ENCODE results near the gene CD2AP.

CD2AP gene

DNA sequence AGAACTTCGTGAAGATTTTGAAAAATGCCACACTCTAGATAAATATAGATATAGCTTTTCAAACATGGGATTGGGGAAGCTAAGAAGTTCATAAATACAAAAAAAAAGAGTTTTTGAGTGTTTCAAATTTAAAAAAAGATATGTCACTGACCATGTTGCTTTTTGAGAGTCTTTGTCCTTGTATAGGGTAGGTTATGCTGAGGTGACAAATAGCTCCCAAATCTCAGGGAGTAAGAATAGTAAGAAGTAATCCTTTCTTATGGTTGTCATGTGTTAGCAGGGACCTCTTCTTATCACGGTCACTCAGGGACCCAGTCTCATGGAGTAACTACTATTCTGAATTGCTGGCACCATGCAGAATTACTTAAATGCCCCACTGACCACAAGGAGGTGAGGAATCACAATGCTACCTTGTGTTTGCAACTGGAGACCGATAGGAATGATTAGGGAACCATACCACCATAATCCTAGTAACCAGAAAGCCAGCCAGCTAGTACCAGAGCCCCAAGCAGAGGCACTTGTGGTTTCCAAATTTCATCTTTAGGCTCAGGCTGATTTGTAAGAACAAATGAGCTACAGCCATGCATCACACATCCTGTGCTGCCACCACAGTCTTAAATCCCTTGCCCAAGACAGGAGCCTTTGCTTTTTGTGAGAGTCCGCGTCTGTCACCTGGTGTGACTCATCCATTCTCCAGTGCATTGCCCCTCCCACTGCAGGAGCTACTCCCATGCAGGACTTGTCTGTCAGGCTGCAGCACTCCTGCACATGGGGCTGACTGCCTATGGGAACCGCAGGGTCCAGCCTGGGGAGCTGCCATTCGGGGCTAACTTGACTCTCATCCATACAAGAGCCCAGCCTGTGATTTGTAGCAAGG, 178.4 kb downstream of the CD2AP start:
- no peak for DNase-seq (ENCODE audit: low spot score)
- TF ChIP-seq, protein P1, sequence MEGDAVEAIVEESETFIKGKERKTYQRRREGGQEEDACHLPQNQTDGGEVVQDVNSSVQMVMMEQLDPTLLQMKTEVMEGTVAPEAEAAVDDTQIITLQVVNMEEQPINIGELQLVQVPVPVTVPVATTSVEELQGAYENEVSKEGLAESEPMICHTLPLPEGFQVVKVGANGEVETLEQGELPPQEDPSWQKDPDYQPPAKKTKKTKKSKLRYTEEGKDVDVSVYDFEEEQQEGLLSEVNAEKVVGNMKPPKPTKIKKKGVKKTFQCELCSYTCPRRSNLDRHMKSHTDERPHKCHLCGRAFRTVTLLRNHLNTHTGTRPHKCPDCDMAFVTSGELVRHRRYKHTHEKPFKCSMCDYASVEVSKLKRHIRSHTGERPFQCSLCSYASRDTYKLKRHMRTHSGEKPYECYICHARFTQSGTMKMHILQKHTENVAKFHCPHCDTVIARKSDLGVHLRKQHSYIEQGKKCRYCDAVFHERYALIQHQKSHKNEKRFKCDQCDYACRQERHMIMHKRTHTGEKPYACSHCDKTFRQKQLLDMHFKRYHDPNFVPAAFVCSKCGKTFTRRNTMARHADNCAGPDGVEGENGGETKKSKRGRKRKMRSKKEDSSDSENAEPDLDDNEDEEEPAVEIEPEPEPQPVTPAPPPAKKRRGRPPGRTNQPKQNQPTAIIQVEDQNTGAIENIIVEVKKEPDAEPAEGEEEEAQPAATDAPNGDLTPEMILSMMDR (IDR thresholded peaks at IDR 0.05; ENCODE audit: extremely low read depth, missing control alignments): no peak

DNA sequence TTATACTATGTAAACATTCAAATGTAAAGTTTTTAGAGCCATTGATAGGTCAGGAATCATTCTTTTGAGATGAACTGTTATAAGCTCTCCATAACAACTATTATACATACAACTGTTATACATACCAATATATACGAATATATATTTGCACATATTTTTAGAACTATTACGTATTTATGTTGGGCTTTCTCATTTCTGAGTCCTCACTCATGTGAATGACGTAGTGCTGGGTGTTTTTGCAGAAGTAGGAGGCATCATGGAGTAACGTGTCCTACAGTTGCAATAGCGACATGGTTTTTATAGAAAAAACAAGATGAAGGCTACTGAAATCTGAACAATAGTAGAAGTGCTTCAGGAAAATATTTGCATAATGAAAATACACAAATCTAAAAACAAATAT, 184.4 kb downstream of the CD2AP start:
- no peak for DNase-seq (ENCODE audit: low spot score)
- TF ChIP-seq, protein P1 (IDR thresholded peaks at IDR 0.05; ENCODE audit: extremely low read depth, missing control alignments): no peak

DNA sequence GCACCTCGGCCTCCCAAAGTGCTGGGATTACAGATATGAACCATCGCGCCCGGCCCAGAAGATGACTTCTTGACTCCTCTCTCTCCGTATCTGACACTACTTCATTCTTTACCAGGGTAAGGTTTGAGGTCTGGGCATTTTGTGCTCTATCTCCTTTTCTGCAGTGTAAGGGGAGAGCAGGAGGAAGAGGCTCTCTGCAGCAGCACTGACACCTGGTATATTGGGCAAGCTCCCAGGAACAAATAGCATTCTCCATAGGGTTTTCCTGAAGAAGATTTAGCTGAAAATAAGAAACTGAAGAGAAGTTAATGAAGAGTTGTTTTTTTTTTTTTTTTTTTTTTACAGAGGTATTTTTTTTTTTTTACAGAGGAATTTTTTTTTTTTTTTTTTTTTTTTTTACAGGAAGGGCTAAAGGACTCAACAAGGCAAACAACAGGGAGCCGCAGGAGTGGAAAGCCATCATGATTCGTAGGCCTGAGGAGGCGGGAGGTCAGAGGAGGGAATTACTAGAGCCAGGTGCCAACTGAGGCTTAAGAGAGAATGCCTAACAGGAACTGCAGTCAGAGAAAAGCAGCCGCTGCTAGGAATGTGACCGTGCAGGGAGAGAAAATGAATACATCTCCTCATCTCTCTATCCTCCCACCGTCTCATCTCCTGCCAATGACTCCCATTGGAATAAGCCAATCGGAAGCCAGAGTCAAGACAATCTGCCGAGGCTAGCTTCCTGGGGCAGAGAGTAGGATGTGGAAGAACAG, 186.1 kb downstream of the CD2AP start:
- no peak for DNase-seq (ENCODE audit: low spot score)
- TF ChIP-seq, protein P1 (IDR thresholded peaks at IDR 0.05; ENCODE audit: extremely low read depth, missing control alignments): no peak

DNA sequence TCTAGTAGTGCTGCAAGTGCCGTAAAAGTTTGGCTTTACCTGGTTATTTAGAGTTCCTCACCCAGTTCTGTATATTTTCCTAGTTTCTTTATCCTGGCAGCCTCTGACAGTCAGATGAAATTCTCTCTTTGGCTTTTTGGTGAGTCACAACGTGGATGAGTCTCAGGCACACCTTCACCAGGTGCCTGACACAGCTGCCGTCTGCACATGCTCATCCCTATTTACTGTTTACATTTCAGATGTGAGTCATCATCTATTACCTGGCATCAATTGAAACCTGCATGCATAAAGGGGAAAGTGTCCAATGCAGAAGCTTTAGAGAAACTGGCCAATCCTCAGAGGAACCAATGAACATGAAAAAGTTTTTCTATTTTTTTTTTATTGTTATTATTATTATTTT, 187.5 kb downstream of the CD2AP start:
- no peak for DNase-seq (ENCODE audit: low spot score)
- TF ChIP-seq, protein P1 (IDR thresholded peaks at IDR 0.05; ENCODE audit: extremely low read depth, missing control alignments): no peak

DNA sequence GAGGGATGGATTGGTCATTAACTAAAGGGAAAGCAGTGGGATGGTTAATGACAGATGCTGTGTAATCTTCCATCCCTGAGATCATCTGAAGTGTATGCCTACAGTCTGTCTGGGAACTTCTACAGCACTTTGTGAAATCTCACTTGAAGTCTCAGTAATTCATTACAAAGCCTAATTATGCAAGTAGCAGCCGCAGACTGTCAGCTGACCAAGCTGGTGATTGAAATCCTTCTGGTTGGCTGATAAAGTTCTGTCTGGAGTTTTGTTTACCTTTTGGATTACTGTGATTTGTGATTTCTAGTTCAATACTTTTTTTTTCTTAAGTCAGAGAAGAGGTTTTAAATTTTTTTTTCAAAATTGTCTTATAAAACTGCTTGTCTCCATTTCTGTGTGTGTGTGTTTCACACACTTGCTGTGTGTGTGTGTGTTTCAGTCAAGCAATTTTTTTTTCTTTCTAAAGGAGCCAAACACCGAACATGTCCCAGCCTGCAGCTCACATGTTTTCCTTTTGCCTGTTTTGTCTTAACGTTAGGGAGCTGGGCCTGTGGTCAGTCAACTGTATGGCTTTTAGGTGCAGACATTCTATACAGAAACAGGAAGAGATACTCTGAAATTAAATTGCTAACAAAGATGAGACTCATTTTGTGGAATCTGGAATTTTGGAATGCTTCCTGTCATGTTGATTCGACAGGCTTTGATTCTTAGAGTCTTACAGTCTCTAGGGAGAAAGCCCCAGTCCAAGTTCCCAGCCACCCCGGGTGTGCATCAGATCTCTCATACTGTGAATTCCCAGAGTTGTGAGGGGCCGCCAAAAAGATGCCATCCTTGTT, 192.3 kb downstream of the CD2AP start:
- no peak for DNase-seq (ENCODE audit: low spot score)

DNA sequence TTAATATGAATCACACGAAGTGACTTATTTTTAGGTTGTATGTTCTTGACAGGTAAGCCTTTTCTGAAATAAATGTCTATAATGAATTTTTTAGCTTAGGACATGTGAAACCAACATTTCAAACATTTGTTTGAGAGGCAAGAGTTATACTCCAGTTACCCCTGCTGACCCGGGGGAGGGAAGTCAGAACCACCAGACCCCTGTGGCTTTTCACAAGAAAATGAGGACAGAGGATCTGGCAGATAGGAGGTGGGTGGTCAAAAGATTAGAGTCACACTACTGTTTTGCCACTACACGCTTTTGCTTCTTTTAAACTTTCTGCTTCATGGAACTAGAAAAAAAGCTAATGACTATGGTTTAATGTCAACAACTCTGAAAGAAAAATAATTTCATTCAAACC, 193.3 kb downstream of the CD2AP start:
- TF ChIP-seq, protein P1 (IDR thresholded peaks at IDR 0.05; ENCODE audit: extremely low read depth, missing control alignments): no peak
- no peak for DNase-seq (ENCODE audit: low spot score)

More for the DNA sequence above, 192.3 kb downstream of the CD2AP start:
- TF ChIP-seq, protein P1 (IDR thresholded peaks at IDR 0.05; ENCODE audit: extremely low read depth, missing control alignments): no peak
